ENCODE data around the gene CEACAM1.
"Not testable (repeated sequence)": the region's sequence is repeated elsewhere in the genome, so short reads cannot be mapped to it uniquely, and the experiment has no call there.

Gene CEACAM1

DNA sequence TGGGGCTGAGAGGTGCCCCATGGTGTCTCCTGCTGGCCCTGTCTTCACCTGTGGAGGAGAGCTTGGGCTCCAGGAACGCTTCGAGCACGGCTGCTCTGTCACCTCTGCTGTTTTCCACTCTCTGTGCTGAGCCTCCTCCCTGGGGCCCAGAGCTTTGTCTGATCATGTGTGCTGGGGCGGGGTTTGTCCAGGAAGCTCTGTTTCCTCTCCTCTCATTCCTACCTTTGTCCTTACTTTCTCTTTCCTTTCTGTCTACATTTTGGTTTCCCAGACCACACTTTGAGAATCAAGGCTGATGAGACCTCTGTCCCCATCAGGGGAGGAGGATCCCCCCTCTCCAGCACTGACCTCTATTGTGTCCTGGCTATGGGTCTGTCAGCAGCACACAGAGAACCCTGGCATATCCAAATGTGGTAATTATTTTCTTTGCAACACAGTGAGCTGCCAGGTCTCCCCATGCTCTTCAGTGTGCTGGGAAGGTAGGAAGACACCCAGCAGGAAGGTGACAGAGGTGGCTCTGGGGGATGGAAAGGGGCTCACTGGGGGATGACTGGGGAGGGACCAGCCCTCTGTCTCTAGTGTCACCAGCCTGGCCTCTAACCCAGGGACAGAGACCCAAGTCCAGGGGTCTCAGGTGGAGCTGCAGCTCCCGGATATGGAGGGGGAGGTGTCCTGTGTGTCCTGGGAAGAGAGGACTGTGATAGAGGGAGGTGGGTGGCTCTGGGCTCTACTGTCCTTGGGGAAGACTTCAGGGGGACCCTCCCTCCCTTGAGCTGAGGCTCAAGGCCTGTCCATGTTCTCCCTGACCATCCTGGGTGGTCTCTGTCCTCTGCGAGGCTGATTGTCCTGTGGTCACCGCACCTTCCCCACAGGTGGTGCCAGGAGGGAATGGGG lies at the start of gene CEACAM1:
Gene CEACAM1, minus strand, starts transcription at position 128 of the 894 bp plus-strand sequence. Its CDS starts 107 bp downstream, at position 21.
- no peak for DNase-seq (ENCODE audit: low read depth, low spot score)

DNA sequence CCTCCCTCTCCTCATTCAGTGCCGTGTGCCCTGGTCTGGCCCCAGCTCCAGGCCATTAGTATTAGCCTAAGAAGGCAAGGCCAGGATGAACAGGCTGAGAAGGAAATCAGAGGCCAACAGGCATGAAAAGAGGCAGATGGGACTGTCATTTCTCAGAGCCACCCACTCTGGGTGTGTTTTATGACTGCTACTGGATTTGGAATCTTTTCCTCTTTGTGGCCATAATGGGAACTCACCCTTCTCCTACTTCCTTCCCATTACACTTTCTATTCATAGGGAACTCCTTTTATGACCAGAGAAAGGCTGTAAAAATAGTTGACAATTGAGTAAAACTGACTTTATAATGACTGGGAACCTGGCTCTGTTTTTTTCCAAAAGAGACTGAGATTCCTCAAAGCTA lies 48.7 kb upstream of the CEACAM1 start:
- no peak for DNase-seq (ENCODE audit: low read depth, low spot score)

DNA sequence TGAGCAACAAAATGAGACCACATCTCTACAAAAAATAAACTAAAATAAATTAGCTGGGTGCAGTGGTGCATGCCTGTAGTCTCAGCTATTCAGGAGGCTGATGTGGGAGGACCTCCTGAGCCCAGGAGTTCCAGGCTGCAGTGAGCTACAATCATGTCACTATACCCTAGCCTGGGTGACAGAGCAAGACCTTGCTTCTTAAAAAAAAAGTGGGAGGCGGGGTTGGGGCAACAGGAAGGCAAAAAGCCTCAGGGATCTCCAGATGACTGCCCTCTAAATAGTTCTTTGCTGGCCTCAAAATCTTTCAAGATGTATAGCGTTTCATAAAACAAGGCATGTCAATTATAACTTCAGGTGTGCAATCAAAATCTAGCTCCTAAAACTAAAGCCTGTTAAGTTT lies 48.0 kb upstream of the CEACAM1 start:
- DNase-seq (ENCODE audit: low read depth, low spot score): no peak

DNA sequence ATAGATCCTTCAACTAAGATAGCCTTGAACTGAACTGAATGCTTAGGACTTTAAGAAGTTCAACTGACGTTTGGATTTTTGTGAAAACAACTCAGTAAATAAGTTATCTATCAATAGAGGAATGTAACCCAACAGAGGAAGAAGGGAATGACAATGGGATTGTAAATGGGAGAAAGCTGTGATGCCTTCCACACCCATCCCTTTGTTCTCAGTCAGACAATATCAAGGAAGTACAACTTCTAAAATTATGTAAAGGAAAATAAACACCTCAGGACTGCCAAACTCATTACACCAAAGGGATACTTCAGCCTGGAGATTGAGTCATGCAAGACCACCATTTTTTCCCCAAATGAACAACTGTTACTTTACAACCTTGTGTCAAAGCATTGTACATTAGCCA lies 45.4 kb upstream of the CEACAM1 start:
- no peak for DNase-seq (ENCODE audit: low read depth, low spot score)

DNA sequence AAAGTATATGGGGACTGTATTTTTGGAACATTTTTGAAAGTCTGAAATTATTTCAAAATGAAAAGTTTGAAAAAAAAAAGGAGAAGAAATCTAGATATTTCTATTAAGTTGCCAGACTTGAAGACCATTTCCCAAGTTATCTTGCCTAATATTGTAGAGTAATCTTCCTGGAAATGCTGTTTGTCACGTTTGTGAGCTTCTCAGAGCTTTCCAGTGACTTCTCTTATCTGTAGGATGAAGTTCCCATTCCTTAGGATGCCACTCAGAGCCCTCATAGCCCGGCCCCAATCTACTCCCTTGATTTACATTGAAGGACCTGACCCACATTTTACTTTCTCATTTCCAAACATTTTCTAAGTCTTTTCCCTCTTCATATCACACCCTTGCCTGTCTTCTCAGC lies 42.8 kb upstream of the CEACAM1 start:
- DNase-seq (ENCODE audit: low read depth, low spot score): no peak

DNA sequence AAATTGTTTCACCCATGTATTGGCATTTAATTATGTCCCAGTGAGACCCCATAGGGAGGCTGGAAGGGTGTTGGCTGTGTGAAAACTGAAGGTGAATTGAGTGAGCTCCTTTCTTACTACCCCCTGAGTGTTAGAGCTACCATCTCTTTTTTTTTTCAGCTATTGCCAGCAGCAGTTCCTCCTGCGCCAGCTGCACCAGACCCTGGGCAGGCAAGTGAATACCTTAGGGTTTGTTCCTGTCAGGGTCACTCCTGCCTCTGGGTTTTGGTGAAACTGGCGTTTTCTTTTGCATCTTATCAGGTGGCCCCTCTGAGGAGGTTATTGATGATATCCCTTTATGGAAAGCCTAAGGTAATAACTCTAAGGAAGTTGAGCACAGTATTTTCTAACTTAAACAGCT lies 40.9 kb upstream of the CEACAM1 start:
- DNase-seq (ENCODE audit: low read depth, low spot score): no peak

DNA sequence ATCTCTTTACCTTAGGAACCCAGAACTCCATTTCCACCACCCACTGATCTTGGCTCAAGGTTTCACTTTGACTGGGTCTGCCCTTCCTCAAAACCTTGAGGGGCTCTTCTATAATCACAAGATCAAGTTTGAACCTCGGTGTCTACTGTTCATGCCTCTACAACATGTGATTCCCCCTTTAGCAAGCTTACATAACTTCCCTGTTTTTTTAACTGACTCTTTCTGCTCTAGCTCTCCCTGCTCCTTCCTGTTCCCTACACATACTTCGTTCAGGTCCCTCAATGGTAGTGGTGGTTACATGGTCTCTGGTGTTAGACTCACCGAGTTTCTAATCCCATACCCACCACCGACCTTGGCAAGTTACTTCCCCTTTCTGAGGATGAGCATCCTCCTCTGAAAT lies 39.7 kb upstream of the CEACAM1 start:
- DNase-seq (ENCODE audit: low read depth, low spot score): no peak

DNA sequence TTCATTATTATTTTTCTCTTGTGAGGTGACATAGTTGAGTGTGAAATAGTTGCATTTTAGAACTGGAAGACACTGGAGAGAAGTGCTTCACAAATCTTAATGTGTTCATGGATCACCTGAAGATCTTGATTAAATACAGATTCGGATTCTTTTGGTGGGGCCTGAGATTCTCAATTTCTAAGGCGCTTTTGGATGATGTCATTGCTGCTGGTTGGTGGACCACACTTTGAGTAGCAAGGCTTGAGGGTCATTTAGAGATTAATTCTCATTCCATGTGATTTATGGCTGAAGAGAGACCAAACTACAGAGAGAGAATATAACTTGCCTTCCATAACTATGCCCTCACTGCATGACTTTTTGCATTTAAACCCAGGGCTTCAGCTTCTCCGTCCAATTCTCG lies 39.3 kb upstream of the CEACAM1 start:
- DNase-seq (ENCODE audit: low read depth, low spot score): no peak

DNA sequence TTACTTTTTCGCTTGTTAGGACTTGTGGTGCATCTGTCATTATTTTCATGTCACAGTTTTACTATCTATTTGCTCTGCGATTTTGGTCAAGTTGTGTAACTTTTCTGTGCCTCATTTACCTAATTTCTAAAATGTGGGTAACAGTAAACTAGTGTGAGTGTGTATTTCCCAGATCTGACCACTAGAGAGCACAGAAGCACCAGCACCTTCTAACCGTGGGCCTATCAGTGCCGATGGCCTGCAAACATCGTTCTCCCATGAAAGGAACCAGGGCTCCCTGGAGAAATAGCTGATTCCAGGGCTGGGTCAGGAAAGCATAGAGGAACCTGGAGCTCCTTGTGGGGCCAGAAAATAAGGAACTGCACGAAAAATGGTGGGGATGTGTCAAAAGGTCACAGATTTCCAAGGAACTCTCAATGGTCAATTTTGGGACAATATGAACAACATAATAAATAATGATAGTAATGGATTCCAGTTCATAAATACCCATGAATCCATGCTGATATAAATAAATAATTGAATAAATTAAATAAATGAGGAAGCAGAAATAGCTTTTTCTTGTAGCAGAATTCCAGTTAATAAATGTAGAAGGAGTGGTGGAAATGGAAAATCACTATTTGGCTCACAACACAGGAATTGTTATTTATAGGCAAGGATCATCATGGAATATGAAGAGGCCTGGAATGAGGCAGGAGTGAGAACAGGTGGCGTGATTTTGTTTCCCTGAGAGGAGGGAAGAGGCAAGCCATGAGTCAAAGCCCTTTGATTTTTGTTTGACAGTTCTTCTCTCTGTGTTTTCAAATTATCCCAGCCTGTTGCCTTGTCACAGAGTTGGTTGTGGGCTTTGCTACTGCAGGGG lies 35.3 kb upstream of the CEACAM1 start:
- DNase-seq (ENCODE audit: low read depth, low spot score): peak; percentile 55

DNA sequence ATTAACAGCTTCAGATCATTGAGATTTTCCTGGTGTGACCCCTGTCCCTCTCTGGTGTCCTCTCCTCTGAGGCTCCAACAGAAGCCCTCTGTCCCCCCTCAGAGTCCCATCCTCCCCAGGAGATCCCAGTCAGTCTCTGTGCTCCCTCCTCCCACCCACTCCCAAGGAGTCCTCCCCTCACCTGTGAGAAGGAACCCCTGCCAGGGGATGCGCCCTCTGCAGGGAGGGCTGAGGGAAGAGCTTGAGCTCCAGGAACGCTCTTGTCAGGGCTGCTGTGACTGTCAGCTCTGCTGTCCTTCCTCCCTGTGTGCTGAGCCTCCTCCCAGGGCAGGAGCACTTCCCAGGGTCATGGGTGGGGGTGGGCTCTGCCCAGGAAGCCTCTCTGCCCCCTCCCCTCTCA lies 33.2 kb upstream of the CEACAM1 start:
- no peak for DNase-seq (ENCODE audit: low read depth, low spot score)

DNA sequence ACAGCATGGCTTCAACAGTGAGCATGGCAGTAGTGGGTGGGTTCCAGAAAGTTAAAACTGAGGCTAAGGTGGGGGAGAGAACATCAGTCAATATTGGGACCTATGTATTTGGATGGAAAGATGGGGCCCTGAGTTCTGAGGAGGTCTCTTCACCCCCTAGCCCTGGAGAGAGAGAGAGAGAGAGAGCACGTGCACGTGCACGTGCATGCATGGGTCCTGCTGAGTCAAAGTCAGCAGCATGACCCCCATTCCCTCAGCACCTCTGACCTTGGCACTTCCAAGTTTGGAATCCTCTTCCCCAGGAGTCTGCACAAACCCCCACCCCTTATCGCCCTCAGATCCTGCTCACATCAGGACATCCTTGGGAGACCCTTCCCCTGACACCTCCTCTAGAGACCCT lies 32.5 kb upstream of the CEACAM1 start:
- DNase-seq (ENCODE audit: low read depth, low spot score): no peak

DNA sequence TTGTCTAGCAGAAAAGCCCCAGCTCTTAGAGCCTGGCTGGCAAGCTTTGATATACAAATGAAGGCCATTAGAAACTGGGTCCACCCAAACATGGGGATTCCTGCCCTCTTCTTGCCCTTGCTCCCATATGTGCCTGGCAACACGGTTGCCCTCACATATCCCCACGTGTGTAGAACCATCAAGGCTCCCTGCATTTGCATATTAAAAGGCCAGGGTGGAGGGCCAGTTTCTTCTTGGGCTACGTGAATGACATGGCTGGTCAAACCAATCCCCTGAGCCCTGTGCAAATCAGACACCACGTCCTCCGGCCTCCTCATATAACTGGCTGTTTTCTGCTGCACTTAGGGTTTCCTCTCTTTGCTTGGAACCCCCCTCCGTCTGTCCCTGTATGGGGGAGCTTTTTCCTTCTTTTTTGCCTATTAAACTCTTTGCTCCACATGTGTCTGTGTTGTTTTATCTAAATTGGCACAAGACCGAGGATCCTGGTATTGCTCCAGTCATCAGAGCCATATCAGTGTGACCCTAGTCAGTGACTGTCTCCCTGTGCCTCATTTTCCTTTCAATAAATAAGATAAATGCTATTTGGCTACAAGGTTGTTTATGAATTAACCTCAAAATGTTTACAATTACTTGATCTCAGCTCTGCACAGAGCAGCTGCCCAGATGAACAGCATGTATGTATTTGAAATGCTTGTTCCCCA lies 30.3 kb upstream of the CEACAM1 start:
- DNase-seq (ENCODE audit: low read depth, low spot score): no peak

DNA sequence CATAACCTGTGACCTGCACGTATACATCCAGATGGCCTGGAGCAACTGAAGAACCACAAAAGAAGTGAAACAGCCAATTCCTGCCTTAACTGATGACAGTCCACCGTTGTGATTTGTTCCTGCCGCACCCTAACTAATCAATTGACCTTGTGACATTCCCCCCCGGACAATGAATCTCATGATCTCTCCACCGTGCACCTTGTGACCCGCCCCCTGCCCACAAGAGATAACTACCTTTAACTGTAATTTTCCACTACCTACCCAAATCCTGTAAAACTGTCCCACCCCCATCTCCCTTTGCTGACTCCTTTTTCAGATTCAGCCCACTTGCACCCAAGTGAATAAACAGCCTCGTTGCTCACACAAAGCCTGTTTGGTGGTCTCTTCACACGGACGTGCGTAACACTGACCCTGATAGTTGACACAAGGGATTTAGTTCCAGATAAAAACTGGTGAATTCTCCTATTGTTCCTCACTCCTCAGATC lies 29.1 kb upstream of the CEACAM1 start:
- DNase-seq (ENCODE audit: low read depth, low spot score): not testable (repeated sequence)

DNA sequence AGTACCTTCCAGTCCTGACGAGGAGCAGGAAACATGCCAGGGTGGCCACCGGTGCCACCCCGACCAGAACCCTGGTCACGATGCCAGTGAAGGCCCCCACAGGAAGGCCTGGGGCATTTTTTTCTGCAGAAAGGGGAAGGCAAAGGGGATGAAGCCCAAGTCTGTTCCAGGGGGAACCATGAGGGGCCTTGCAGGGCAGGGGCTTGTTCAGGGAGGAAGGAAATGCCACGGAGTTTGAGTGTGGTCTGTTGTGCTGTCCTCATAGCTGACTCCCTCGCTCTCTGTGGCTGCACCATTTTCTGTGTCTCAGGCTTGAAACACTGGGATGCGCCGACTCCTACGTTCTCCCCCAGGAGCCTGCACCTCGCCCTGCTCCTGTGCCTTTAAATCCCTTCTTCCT lies 27.5 kb upstream of the CEACAM1 start:
- DNase-seq (ENCODE audit: low read depth, low spot score): no peak

DNA sequence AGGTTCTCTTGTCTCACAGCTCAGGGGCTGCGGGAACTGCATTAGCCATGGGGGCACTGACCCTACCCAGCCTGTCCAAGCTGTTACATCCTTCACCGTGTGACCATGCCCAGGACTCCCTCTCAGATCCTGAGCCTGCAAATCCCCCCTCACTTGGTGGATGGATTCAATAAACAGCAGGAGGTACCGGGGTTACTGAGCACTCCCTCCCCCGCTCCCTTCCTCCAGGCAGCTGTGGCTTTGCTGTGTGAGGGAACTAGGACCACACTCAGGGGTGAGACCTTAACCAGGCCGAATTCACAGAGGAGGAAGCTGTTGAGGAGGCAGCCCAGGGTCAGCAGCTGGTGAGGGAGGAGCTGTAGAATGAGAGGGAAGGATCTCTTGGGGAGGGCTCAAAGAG lies 27.0 kb upstream of the CEACAM1 start:
- DNase-seq (ENCODE audit: low read depth, low spot score): no peak

DNA sequence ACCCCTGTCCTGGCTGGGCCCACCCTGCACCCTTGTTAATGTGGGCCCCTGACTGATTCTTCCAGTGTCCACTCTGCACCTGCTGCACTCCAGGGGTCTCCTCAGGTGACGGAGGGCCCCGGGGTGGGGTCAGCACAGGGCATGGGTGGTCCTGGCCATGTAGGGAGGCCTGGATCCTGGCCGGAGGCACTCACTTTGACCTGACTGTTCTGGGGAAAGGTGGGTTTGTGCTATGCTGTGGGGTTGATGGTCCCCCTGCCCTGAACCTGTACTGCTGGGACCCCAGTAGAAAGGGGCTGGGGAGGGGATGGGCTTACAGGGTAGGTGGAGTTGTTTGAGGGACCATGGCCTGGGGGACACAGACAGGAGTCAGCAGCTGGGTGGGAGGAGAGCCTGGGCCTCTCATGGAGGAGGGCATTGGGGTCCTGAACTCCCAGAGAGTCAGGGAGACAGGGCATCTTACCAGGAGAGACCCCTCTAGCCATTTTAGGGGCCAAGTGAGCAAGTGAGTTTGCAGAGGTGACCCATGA lies 25.8 kb upstream of the CEACAM1 start:
- no peak for DNase-seq (ENCODE audit: low read depth, low spot score)

DNA sequence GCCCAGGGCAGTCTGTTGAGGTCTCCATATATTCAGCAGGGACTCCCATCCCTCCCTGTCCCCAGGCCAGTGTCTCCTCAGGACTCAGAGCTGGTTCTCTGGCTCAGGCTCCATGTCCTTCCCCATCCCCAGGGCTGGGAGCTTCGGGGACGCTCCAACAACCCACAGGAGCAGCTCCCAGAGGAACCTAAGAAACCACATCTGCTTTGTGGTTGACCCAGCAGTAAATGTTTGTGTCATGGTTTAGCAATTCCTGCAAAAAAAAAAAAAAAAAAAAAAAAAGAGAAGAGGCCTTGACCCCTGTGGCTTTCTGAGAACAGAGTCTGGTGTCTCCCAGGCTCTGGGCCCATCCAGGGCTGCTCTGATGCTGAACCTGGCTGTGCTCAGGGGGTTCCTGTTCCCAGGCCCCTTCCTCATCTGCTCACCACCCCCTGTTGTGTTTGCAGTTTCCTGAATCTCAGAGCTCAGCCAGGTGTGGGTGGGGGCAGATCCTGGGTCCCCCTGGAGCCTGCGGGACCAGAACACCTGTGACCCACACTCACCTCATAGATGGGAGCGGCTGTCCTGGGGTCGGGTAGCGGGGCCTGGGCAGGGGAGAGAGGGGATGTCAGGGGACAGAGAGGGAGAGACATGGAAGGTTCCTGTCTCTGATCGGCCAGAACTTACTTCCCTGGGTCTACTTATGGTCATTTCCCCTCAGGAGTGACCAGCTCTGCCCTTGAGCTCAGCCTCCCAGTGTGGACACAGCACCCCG lies 25.2 kb upstream of the CEACAM1 start:
- DNase-seq (ENCODE audit: low read depth, low spot score): peak; percentile 51

DNA sequence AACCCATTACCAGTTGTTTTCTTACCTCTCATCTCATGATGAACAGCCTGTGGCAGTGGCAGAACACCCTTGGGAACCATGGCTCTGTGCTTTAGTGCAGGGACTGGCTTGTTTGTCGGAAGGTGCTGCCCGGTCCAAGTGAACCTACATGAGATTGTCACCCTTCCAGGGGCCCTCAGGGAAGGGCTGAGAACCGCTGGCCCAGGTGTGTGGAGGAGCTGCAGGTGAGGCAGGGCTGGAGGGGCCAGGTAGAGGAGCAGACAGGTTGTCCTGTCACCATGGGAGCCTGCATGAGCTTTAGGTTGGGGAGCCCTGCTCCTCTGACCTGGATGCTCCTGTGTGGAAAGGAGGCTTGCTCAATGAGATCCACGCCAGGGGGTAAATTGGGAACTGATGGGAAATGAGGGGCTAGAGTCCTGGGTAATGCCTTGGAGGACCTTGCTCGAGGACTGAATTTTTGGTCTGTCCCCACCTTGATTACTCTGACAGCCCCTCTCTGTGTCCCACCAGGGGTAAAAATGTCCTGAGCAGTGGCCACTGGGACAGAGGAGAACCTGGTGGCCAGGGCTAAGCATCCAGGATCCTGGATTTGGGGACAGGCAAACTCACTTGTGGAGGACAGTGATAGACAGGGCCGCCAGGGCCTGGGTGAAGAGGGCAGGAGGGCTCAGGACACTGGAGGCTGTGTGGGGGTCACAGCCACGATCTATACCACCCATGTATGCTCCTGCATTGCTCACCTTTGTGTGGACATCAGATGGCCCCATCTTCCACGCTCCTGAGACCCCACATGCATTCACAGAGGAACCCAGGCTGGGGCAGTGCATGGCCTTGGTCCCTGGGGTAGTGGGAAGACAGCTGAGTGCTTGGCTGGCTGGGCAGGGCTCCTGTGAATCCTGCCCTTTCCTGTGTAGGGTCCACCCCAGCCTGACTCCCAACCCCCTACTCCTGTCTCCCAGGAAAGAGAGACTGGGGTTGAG lies 24.1 kb upstream of the CEACAM1 start:
- DNase-seq (ENCODE audit: low read depth, low spot score): no peak

DNA sequence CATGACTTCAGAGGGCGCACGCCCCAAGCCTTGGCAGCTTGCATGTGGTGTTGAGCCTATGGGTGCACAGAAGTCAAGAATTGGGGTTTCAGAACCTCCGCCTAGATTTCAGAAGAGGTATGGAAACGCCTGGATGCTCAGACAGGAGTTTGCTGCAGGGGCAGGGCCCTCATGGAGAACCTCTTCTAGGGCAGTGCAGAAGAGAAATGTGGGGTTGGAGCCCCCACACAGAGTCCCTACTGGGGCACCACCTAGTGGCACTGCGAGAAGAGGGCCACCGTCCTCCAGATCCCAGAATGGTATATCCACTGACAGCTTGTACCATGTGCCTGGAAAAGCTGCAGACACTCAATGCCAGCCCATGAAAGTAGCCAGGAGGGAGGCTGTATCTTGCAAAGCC lies 22.2 kb upstream of the CEACAM1 start:
- DNase-seq (ENCODE audit: low read depth, low spot score): not testable (repeated sequence)

DNA sequence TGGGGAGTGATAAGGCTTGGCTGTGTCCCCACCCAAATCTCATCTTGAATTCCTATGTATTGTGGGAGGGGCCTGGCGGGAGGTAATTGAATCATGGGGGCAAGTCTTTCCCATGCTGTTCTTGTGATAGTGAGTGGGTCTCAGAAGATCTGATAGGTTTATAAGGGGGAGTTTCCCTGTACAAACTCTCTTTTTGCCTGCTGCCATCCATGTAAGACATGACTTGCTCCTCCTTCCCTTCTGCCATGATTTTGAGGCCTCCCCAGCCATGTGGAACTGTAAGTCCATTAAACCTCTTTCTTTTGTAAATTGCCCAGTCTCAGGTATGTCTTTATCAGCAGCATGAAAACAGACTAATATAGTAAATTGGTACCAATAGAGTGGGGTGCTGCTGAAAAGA lies 20.8 kb upstream of the CEACAM1 start:
- DNase-seq (ENCODE audit: low read depth, low spot score): not testable (repeated sequence)

All from astrocyte of the hippocampus (primary cell).